HG03064 (cell line): Measurements from ENCODE around the gene PTGDR2.

Experiments
- ATAC-seq: cut with Tn5 transposase; IDR thresholded peaks from one replicate; pipeline ENCODE4 v1.9.1; 2021; ENCODE audit warnings: low read depth; ENCODE audit not compliant: unreplicated experiment

The PTGDR2 gene

GRCh38 chr11:60874421-60875365, 18.9 kb upstream of the PTGDR2 start:
- no peak for ATAC-seq

GRCh38 chr11:60873533-60873932, 17.8 kb upstream of the PTGDR2 start:
- ATAC-seq: no peak

GRCh38 chr11:60872961-60873524, 17.3 kb upstream of the PTGDR2 start:
- ATAC-seq: no peak

- ATAC-seq: no peak
Observed at GRCh38 chr11:60872124-60872960, 16.6 kb upstream of the PTGDR2 start.

- ATAC-seq: no peak
Observed at GRCh38 chr11:60871378-60872061, 15.8 kb upstream of the PTGDR2 start.

GRCh38 chr11:60870733-60871377, 15.1 kb upstream of the PTGDR2 start:
- no peak for ATAC-seq

- ATAC-seq: no peak
Observed at GRCh38 chr11:60870276-60870675, 14.5 kb upstream of the PTGDR2 start.

- ATAC-seq: no peak
Observed at GRCh38 chr11:60869451-60869825, 13.7 kb upstream of the PTGDR2 start.

GRCh38 chr11:60868682-60869450, 13.1 kb upstream of the PTGDR2 start:
- no peak for ATAC-seq

GRCh38 chr11:60867871-60868681, 12.3 kb upstream of the PTGDR2 start:
- ATAC-seq: no peak

GRCh38 chr11:60866911-60867870, 11.4 kb upstream of the PTGDR2 start, which contains the start of gene ZP1:
TSS of gene ZP1 (plus strand) at chr11:60867542. CDS start at chr11:60867562, 20 bp downstream.
- no peak for ATAC-seq

- no peak for ATAC-seq
Observed at GRCh38 chr11:60864856-60865513, 9.2 kb upstream of the PTGDR2 start.

GRCh38 chr11:60863550-60864521, 8.1 kb upstream of the PTGDR2 start:
- no peak for ATAC-seq

GRCh38 chr11:60862171-60862570, 6.4 kb upstream of the PTGDR2 start:
- no peak for ATAC-seq

GRCh38 chr11:60860943-60861342, 5.2 kb upstream of the PTGDR2 start:
- no peak for ATAC-seq
